NCI-H2227 (cell line): ENCODE results near the gene NARF.

Source experiments
- DNase-seq: peaks from one replicate; lab custom pipeline; 2025; ENCODE audit not compliant: unreplicated experiment; lab: John Stamatoyannopoulos, UW

Gene NARF

DNA sequence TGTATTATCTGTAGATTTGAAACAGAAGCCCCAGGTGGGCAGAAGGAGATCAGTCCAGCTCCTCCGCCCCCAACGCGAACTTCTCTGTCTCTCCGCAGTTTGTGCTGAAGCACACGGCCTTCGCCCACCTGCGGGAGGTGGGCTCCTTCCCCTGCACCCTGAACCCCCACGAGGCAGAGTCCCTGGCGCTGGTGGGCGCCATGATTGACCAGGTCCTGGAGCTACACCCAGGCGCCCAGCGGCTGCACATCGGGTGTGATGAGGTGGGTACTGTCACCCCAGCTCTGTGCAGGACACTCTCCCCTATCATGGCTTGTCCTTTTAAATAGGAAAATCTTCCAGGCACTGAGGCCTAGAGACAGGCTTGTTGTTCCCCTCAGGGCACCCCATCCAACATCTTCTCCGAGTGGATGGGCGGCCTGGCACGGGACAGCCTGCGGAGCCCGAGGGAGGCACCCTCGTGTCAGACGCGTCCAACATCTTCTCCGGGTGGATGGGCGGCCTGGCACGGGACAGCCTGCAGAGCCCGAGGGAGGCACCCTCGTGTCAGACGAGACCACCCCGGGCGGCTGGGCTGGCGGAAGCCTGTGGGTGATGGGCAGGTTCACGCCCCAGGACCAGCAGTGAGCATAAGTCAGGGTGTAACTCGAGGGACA, 24.9 kb upstream of the NARF start:
- no peak for DNase-seq

GRCh38 chr17:82434216-82434565, 24.4 kb upstream of the NARF start:
- no peak for DNase-seq

DNA sequence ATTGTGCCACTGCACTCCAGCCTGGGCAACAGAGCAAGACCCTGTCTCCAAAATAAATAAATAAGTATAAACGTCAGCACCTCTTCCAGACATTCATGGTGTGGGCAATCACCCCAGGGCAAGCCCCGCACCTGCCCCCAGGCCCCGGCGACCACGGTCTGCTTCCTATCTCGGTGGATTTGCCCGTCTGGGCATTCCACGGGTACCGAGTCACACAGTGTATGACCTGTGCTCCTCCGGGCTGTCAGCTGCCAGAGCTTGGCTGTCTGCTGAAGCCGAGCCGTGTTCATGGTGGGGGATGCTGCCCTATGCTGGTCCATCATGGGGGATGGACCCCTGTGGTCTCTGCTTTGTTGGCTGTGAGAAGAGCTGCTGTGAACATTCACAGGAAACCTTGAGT, 23.4 kb upstream of the NARF start:
- DNase-seq: no peak

- DNase-seq: no peak
Measured at GRCh38 chr17:82435601-82436583, 22.6 kb upstream of the NARF start.

- DNase-seq: no peak
Measured at GRCh38 chr17:82436601-82437324, 21.8 kb upstream of the NARF start.

GRCh38 chr17:82437325-82437668, 21.2 kb upstream of the NARF start:
- DNase-seq: no peak

DNA sequence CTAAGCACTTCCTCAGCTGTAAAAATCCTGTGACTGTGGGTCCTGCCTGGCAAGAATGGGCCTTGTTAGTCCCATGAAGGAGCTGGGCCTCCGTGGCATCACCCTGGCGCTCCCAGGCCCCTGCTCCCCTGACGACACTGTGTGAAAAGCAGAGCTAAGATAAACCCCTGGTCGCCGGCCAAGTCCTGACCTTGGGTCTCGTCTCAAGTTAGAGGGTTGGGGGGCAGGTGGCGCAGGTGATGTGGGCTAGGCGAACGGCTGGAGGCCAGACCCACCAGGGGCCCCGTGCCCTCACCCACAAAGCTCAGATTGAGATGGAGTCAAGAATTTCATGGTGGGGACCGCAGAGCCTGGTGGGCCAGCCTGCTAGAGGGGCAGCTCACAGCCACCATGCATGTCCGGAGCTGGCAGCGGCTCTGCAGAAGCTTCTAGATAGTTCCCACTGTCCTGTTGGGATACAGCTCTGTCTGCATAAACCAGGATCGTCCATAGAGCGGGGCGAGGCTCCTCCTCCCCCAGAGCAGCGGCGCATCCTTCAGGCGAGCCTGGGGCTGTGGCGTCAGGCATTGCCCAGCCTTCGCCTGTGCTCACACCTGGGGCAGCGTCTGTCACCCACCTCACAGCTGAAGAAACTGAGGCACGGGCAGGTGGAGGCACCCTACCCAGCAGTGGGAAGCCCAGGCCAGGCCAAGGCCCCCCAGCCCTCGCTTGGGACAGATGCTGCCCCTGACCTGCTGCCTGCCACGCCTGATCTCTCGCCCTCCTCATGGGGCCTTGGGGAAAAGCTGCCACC, 19.9 kb upstream of the NARF start:
- no peak for DNase-seq

DNA sequence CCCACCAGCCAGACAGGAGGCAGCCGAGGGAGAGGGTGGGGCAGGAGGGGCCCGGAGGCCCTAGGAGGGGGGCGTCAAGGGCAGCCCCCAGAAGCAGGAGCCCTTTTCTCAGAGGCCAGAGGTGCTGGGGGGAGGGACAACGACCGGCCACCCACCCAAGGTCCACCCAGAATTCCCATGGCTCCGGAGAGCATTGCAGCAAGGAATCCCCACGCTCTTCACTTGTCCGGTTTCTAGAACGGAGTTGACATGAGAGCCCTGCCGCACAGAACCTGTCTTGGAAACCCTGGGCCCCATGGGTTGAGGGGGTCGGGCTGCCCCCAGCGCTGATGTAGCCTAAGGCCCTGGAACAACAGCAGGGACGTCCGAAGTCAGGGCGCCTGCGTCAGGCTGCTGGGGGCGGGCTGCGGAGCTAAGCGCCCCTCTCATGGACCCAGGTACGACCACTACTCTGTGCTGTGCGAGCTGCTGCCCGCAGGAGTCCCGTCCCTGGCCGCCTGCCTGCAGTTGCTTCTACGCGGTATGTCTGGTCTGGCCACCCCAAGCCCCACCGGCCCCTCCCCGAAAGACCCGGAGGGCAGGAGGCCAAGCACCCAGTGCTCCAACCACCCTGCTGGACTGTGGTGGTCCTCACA, 19.2 kb upstream of the NARF start:
- no peak for DNase-seq

GRCh38 chr17:82439829-82440365, 18.6 kb upstream of the NARF start:
- DNase-seq: no peak

- DNase-seq: no peak
Measured at GRCh38 chr17:82440469-82440981, 18.0 kb upstream of the NARF start.

GRCh38 chr17:82440991-82441627, 17.4 kb upstream of the NARF start:
- DNase-seq: peak; percentile 41

- DNase-seq: no peak
Measured at GRCh38 chr17:82441691-82442487, 16.7 kb upstream of the NARF start.

DNA sequence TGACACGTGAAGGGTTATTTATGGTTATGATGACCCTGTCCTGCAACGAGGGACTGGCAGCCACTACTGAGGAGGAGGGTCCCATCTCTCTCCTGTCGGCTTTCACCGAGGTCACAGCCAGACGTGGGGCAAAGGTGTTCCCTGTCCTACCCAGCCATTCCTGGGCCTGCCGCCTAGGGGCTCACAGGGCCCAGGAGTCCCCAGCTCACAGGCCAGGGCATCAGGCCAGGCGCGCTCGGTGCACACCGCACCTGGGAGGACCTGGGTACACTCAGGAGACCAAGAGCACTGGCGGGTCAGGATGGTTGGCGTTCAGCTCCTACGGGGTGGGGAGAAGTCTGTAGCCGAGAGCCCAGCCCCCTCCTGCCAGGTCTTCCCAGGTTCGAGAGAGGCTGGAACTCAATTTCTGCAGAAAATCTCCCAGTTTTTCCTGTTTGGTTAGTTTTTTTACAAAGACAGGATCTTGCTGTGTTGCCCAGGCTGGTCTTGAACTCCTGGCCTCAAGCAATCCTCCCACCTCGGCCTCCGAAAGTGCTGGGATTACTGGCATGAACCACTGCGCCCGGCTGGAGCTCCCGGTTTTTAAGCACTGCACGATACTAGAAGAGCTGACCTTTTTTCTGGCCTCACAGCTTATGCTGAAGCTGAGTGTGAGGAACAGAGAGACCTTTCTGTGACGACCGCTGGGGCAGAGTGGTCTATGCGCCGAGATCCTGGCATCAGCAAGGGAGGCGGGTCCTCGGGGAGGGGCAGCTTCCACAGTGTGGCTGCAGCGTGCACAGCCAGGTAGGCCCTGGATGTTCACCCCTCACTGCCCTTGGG, 15.7 kb upstream of the NARF start:
- no peak for DNase-seq

DNA sequence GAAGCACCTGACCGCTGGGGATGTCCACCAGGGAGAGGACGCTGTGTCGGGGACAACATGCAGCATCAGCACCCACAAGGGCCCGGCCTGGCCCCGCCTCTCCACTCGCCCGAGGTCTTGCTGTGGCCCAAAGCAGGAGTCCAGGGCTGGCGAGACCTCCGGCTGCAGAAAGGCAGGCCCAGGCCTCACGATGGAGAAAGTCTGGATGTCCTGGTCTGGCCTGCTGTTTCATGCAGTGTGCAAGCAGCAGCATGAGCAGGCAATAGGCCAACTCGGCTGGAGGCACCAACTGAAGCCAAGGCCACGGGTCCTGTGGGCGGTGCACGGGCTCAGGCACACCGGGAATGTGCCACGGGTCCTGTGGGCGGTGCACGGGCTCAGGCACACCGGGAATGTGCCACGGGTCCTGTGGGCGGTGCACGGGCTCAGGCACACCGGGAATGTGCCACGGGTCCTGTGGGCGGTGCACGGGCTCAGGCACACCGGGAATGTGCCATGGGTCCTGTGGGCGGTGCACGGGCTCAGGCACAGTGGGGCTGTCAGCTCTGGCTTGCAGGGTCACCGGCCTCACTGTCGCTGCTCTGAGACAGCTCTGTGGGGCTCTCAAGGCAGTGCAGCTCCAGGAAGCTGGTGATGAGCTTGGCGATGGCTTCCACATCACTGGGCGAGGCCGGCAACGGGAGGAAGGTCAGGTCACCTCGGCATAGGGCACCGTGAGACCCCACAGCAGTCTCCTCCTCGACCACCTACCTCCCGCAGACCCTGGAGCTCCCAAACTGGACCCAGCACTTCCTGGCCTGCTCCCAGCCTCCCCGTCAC, 14.9 kb upstream of the NARF start:
- no peak for DNase-seq

DNA sequence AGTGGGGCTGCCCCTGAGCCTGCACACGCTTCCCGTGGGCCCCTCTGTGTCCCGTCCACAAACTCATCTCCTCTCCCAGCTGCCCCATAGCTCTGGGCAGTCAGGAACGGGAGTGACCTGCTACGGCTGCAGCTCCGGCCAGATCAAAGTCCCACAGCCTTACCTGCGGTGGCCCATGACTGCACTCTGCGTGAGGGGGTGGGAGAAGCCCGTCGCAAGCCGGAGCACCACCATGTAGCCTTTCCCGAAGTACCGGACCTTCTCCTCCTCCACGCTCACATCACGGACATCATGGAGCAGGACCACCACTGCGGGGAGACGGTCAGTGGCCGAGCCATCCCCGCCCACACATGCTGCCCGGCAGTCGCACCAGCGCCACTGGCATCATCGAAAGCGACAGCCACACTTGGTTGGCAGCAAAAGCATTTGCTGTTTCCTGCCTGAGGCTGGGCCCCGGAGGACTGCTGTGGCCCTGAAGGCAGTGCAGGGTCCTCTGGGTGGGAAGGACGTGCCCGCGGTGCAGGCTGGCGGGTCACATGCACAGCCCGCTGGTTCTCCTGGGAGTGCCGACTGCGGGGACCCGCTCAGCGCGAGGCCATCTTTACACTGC, 14.2 kb upstream of the NARF start:
- no peak for DNase-seq

- DNase-seq: no peak
Measured at GRCh38 chr17:82444941-82445521, 13.5 kb upstream of the NARF start.
